GM23338 (cell line): ENCODE results near the gene ANP32D. TPM values are rescaled to one million over a fixed set of nuclear protein-coding genes. Genes with fewer than 3 reads are reported as not detected.

ENCODE experiments used
- ATAC-seq: fragments of 200-7000 bp; cut with Tn5 transposase; 3 replicates; pipeline ENCODE4 v1.9.1; 2020
- DNase-seq: peaks from one replicate; pipeline ENCODE4 v3.0.0-alpha.2; 2015; ENCODE audit warnings: low spot score
- H2AFZ ChIP-seq: fragments of 200-600 bp; sonication (generic); 2 replicates; pipeline ENCODE4 v1.8.0; 2016; ENCODE audit warnings: antibody characterized with exemption, mild to moderate bottlenecking, moderate library complexity
- H3F3A ChIP-seq: fragments of 200-600 bp; sonication (generic); replicated peaks from 2 replicates; pipeline ENCODE4 v1.8.0; 2017; ENCODE audit warnings: antibody characterized with exemption, mixed run types, low read depth
- H3K27ac ChIP-seq: fragments of 200-600 bp; sonication (generic); 2 replicates; pipeline ENCODE4 v1.6.1; 2016; ENCODE audit warnings: low read depth
- H3K27me3 ChIP-seq: fragments of 200-600 bp; sonication (generic); 2 replicates; pipeline ENCODE4 v1.8.0; 2016; ENCODE audit warnings: mild to moderate bottlenecking, mixed run types, moderate library complexity; ENCODE audit not compliant: insufficient read depth
- H3K36me3 ChIP-seq: fragments of 200-600 bp; sonication (generic); 2 replicates; pipeline ENCODE4 v1.8.0; 2016; ENCODE audit warnings: mild to moderate bottlenecking; ENCODE audit not compliant: insufficient read depth
- H3K4me1 ChIP-seq: fragments of 200-600 bp; sonication (generic); 2 replicates; pipeline ENCODE4 v1.8.0; 2016; ENCODE audit warnings: mild to moderate bottlenecking, moderate library complexity; ENCODE audit not compliant: insufficient read depth
- H3K4me2 ChIP-seq: fragments of 200-600 bp; sonication (generic); 2 replicates; pipeline ENCODE4 v1.7.1; 2017; ENCODE audit warnings: mixed run types
- H3K4me3 ChIP-seq: fragments of 200-600 bp; sonication (generic); 2 replicates; pipeline ENCODE4 v1.6.1; 2016; ENCODE audit warnings: mixed run types
- H3K79me2 ChIP-seq: fragments of 200-600 bp; sonication (generic); replicated peaks from 2 replicates; pipeline ENCODE4 v1.8.0; 2017; ENCODE audit warnings: mild to moderate bottlenecking; ENCODE audit not compliant: insufficient read depth
- H3K9me2 ChIP-seq: fragments of 200-600 bp; sonication (generic); 2 replicates; pipeline ENCODE4 v1.8.0; 2017; ENCODE audit not compliant: insufficient read depth
- H4K20me1 ChIP-seq: fragments of 200-600 bp; sonication (generic); replicated peaks from 2 replicates; pipeline ENCODE4 v1.8.0; 2017; ENCODE audit warnings: mild to moderate bottlenecking; ENCODE audit not compliant: insufficient read depth
- H3K27ac Mint-ChIP-seq: 2 replicates; pipeline ENCODE4 v1.8.0; 2020; ENCODE audit warnings: inconsistent platforms, mild to moderate bottlenecking, moderate library complexity, mixed read lengths
- H3K27me3 Mint-ChIP-seq: 3 replicates; pipeline ENCODE4 v1.8.0; 2022; ENCODE audit warnings: low read depth, mild to moderate bottlenecking, moderate library complexity, mixed read lengths, inconsistent platforms; ENCODE audit not compliant: insufficient read depth, poor library complexity
- H3K36me3 Mint-ChIP-seq: 3 replicates; pipeline ENCODE4 v1.8.0; 2021; ENCODE audit warnings: low read depth, mild to moderate bottlenecking, inconsistent platforms, moderate library complexity, mixed read lengths
- H3K4me1 Mint-ChIP-seq: 3 replicates; pipeline ENCODE4 v1.8.0; 2020; ENCODE audit warnings: mild to moderate bottlenecking, inconsistent platforms, mixed read lengths
- H3K4me3 Mint-ChIP-seq: 3 replicates; pipeline ENCODE4 v1.8.0; 2021; ENCODE audit warnings: moderate library complexity, mild to moderate bottlenecking, inconsistent platforms, mixed read lengths
- H3K9me3 Mint-ChIP-seq: 3 replicates; pipeline ENCODE4 v1.8.0; 2020; ENCODE audit warnings: moderate library complexity, mild to moderate bottlenecking, inconsistent platforms, mixed read lengths
- CREB1 ChIP-seq: fragments of 250-450 bp; sonication (Bioruptor Pico); IDR thresholded peaks from 2 replicates; pipeline ENCODE4 v1.5.0; 2020; ENCODE audit warnings: low read depth, mild to moderate bottlenecking, moderate library complexity
- CTCF ChIP-seq, 2 experiments: fragments of 200-600 bp in 1 of 2; sonication (generic) in 1 of 2; conservative IDR thresholded peaks; 2 replicates each; pipeline versions ENCODE4 v1.5.1 to v1.6.1; 2016 to 2017; ENCODE audit warnings: antibody characterized with exemption in 2 of 2, low read depth in 2 of 2, mild to moderate bottlenecking in 2 of 2, moderate library complexity in 1 of 2
- ETS1 ChIP-seq: IDR thresholded peaks from 2 replicates; pipeline ENCODE4 v1.6.1; 2016; ENCODE audit warnings: antibody characterized with exemption
- EZH2 ChIP-seq: fragments of 200-600 bp; sonication (generic); IDR thresholded peaks from one replicate; pipeline ENCODE4 v1.8.0; 2017; ENCODE audit warnings: antibody characterized with exemption, mild to moderate bottlenecking, low read depth; ENCODE audit not compliant: unreplicated experiment
- EZH2phosphoT487 ChIP-seq: fragments of 200-600 bp; sonication (generic); IDR thresholded peaks from one replicate; pipeline ENCODE4 v1.8.1; 2018; ENCODE audit warnings: antibody characterized with exemption; ENCODE audit not compliant: unreplicated experiment
- JUNB ChIP-seq: IDR thresholded peaks from one replicate; pipeline ENCODE4 v1.6.1; 2016; ENCODE audit warnings: antibody characterized with exemption; ENCODE audit not compliant: unreplicated experiment
- NANOG ChIP-seq: IDR thresholded peaks from 2 replicates; pipeline ENCODE4 v1.6.1; 2016; ENCODE audit warnings: antibody characterized with exemption, borderline replicate concordance
- POLR2AphosphoS5 ChIP-seq: IDR thresholded peaks from 2 replicates; pipeline ENCODE4 v1.6.1; 2016; ENCODE audit warnings: antibody characterized with exemption, low read depth
- REST ChIP-seq: IDR thresholded peaks from one replicate; pipeline ENCODE4 v1.6.1; 2018; ENCODE audit warnings: antibody characterized with exemption; ENCODE audit not compliant: unreplicated experiment
- STAT1 ChIP-seq: IDR thresholded peaks from one replicate; pipeline ENCODE4 v1.6.1; 2016; ENCODE audit warnings: antibody characterized with exemption; ENCODE audit not compliant: unreplicated experiment
- ZNF114 ChIP-seq: fragments of 250-450 bp; sonication (Bioruptor Pico); IDR thresholded peaks from 2 replicates; pipeline ENCODE4 v1.5.0; 2020; ENCODE audit warnings: mild to moderate bottlenecking, moderate library complexity
- ZNF331 ChIP-seq: fragments of 250-450 bp; sonication (Bioruptor Pico); IDR thresholded peaks from 2 replicates; pipeline ENCODE4 v1.5.0; 2020; ENCODE audit warnings: low read depth, mild to moderate bottlenecking, moderate library complexity
- ZNF462 ChIP-seq: fragments of 250-450 bp; sonication (Bioruptor Pico); IDR thresholded peaks from 2 replicates; pipeline ENCODE4 v1.5.0; 2020; ENCODE audit warnings: mild to moderate bottlenecking, moderate library complexity
- long read RNA-seq: library from polyadenylated mRNA; unstranded; transcript quantifications from one replicate; pipeline ENCODE4 v2.0.0, GENCODE V29; 2020; ENCODE audit not compliant: unreplicated experiment
- polyA plus RNA-seq: library from polyadenylated mRNA; unstranded; fragments of >200 nt; fragmentation: Nextera tagmentation; extraction: Ambion mirVana; gene quantifications from 2 replicates; pipeline ENCODE4 v1.2.1, GENCODE V29; 2016
- total RNA-seq: library from RNA; depleted of rRNA; stranded (reverse); fragments of >200 nt; shearing (Covaris generic); gene quantifications from 2 replicates; pipeline ENCODE4 v1.2.3, GENCODE V29; 2014; rRNA removed

ANP32D gene
- total RNA-seq = not detected in 2 replicates
- polyA plus RNA-seq = not detected in 2 replicates
- long read RNA-seq = 0 reads

GRCh38 chr12:48472259-48472658 lies at the start of gene ANP32D:
Gene ANP32D, plus strand, starts transcription at chr12:48472559. Its CDS starts 106 bp downstream, at chr12:48472665.
- Histone ChIP-seq H3K4me2 (no peak within 1 kb of the TSS), H3K9me2 (no peaks in the 10 kb centered on the region), H3K79me2 (no peaks in the 10 kb centered on the region), H3K4me1 (no peaks in the 10 kb centered on the region), H3F3A (no peaks in the 10 kb centered on the region), H4K20me1 (no peaks in the 10 kb centered on the region), H3K36me3 (peaks cover 8% of the 10 kb centered on the region; the same call in 1 of the 2 replicates), H2AFZ (no peak within 1 kb of the TSS), H3K4me3 (no peak within 1 kb of the TSS), H3K27ac (no peak within 1 kb of the TSS), H3K27me3 (no peaks in the 10 kb centered on the region)
- no peak for TF ChIP-seq ZNF331
- TF ChIP-seq EZH2 = no peak
- TF ChIP-seq POLR2AphosphoS5 = no peak
- TF ChIP-seq ETS1 = no peak
- no peak for TF ChIP-seq NANOG
- TF ChIP-seq JUNB = no peak
- no peak for TF ChIP-seq CTCF (conservative IDR thresholded peaks at IDR 0.05; ENCODE audit: low read depth in 2 of 2)
- no peak for TF ChIP-seq ZNF462 (CRISPR knock-in tag)
- no peak for TF ChIP-seq REST
- TF ChIP-seq STAT1 = no peak
- no peak for TF ChIP-seq CREB1
- TF ChIP-seq ZNF114 (CRISPR knock-in tag) = no peak
- no peak for TF ChIP-seq EZH2phosphoT487
- H3K9me3 Mint-ChIP-seq = peaks cover 74% of the 10 kb centered on the region
- peaks cover 46% of the 10 kb centered on the region for H3K36me3 Mint-ChIP-seq
- DNase-seq = no peak
- peaks cover 10% of the 10 kb centered on the region for H3K27me3 Mint-ChIP-seq
- no peak within 1 kb of the TSS for H3K4me3 Mint-ChIP-seq
- H3K4me1 Mint-ChIP-seq = no peaks in the 10 kb centered on the region
- ATAC-seq = no peak
- H3K27ac Mint-ChIP-seq = no peak within 1 kb of the TSS
